SK-N-SH treated with all-trans-retinoic acid at 6 μM for 48 hours (cell line): ENCODE data around the gene CLEC7A.

Experiments used
- ATAC-seq: fragments of 200-7000 bp; cut with Tn5 transposase; 3 replicates; pipeline ENCODE4 v1.9.1; 2020; ENCODE audit warnings: mild to moderate bottlenecking, moderate library complexity
- ARNTL ChIP-seq: fragments of 450-650 bp; formaldehyde crosslinking; IDR thresholded peaks from 2 replicates; pipeline ENCODE4 v1.5.0; 2020; ENCODE audit warnings: low read depth, mild to moderate bottlenecking, moderate library complexity, borderline replicate concordance
- BACH2 ChIP-seq: fragments of 250-450 bp; sonication (Bioruptor Pico); IDR thresholded peaks from 2 replicates; pipeline ENCODE4 v1.9.0; 2021; ENCODE audit warnings: mild to moderate bottlenecking, borderline replicate concordance
- CSDC2 ChIP-seq: fragments of 250-450 bp; sonication (Bioruptor Pico); IDR thresholded peaks from 2 replicates; pipeline ENCODE4 v1.5.0; 2020; ENCODE audit warnings: mild to moderate bottlenecking, moderate library complexity
- ESRRG ChIP-seq: fragments of 250-450 bp; sonication (Bioruptor Pico); IDR thresholded peaks from 2 replicates; pipeline ENCODE4 v1.6.1; 2021; ENCODE audit warnings: mild to moderate bottlenecking
- GLIS3 ChIP-seq: fragments of 250-450 bp; sonication (Bioruptor Pico); IDR thresholded peaks from 2 replicates; pipeline ENCODE4 v1.5.0; 2020; ENCODE audit warnings: mild to moderate bottlenecking, moderate library complexity
- ISL1 ChIP-seq: fragments of 250-450 bp; sonication (Bioruptor Pico); IDR thresholded peaks from 2 replicates; pipeline ENCODE4 v2.1.2; 2022; ENCODE audit warnings: mild to moderate bottlenecking, moderate library complexity
- OSR1 ChIP-seq: fragments of 250-450 bp; sonication (Bioruptor Pico); IDR thresholded peaks from 2 replicates; pipeline ENCODE4 v1.8.0; 2022; ENCODE audit warnings: moderate library complexity, mild to moderate bottlenecking, inconsistent platforms
- PPARA ChIP-seq: fragments of 250-450 bp; sonication (Bioruptor Pico); IDR thresholded peaks from 2 replicates; pipeline ENCODE4 v1.5.0; 2020; ENCODE audit warnings: mild to moderate bottlenecking, borderline replicate concordance
- RARB ChIP-seq: fragments of 250-450 bp; sonication (Bioruptor Pico); IDR thresholded peaks from 2 replicates; pipeline ENCODE4 v1.8.0; 2021; ENCODE audit warnings: mild to moderate bottlenecking, moderate library complexity
- TCF4 ChIP-seq: fragments of 250-450 bp; sonication (Bioruptor Pico); IDR thresholded peaks from 2 replicates; pipeline ENCODE4 v1.8.0; 2021; ENCODE audit warnings: mild to moderate bottlenecking, moderate library complexity, borderline replicate concordance
- TOX ChIP-seq: fragments of 250-450 bp; sonication (Bioruptor Pico); IDR thresholded peaks from 2 replicates; pipeline ENCODE4 v1.8.0; 2021; ENCODE audit warnings: mild to moderate bottlenecking, moderate library complexity, borderline replicate concordance
- ZC3H10 ChIP-seq: fragments of 250-450 bp; sonication (Bioruptor Pico); IDR thresholded peaks from 2 replicates; pipeline ENCODE4 v1.5.1; 2021; ENCODE audit warnings: mild to moderate bottlenecking, moderate library complexity
- ZFP3 ChIP-seq: fragments of 250-450 bp; sonication (Bioruptor Pico); IDR thresholded peaks from 2 replicates; pipeline ENCODE4 v1.5.0; 2020; ENCODE audit warnings: mild to moderate bottlenecking, moderate library complexity
- ZFP30 ChIP-seq: fragments of 450-650 bp; formaldehyde crosslinking; IDR thresholded peaks from 2 replicates; pipeline ENCODE4 v1.5.0; 2022; ENCODE audit warnings: mild to moderate bottlenecking, moderate library complexity
- ZNF565 ChIP-seq: fragments of 450-650 bp; formaldehyde crosslinking; conservative IDR thresholded peaks from 2 replicates; pipeline ENCODE4 v1.5.0; 2020; ENCODE audit warnings: low read depth, mild to moderate bottlenecking, moderate library complexity
- ZNF70 ChIP-seq: fragments of 450-650 bp; formaldehyde crosslinking; IDR thresholded peaks from 2 replicates; pipeline ENCODE4 v1.5.0; 2020; ENCODE audit warnings: mild to moderate bottlenecking, moderate library complexity
- ZNF8 ChIP-seq: fragments of 450-650 bp; formaldehyde crosslinking; IDR thresholded peaks from 2 replicates; pipeline ENCODE4 v1.5.0; 2020; ENCODE audit warnings: mild to moderate bottlenecking, moderate library complexity
- TF ChIP-seq, protein P1 (sequence below): fragments of 250-450 bp; sonication (Bioruptor Pico); IDR thresholded peaks from 2 replicates; pipeline ENCODE4 v1.8.0; 2020; ENCODE audit warnings: mild to moderate bottlenecking, moderate library complexity, borderline replicate concordance
- TF ChIP-seq, protein P2 (sequence below): fragments of 250-450 bp; sonication (Bioruptor Pico); IDR thresholded peaks from 2 replicates; pipeline ENCODE4 v1.5.1; 2020; ENCODE audit warnings: low read depth, mild to moderate bottlenecking, moderate library complexity
- TF ChIP-seq, protein P3 (sequence below): fragments of 250-450 bp; sonication (Bioruptor Pico); IDR thresholded peaks from 2 replicates; pipeline ENCODE4 v1.8.0; 2021; ENCODE audit warnings: low read depth, mild to moderate bottlenecking, moderate library complexity, borderline replicate concordance
- TF ChIP-seq, protein P4 (sequence below): fragments of 250-450 bp; sonication (Bioruptor Pico); IDR thresholded peaks from 2 replicates; pipeline ENCODE4 v1.5.0; 2020; ENCODE audit warnings: mild to moderate bottlenecking, moderate library complexity

Gene CLEC7A

DNA sequence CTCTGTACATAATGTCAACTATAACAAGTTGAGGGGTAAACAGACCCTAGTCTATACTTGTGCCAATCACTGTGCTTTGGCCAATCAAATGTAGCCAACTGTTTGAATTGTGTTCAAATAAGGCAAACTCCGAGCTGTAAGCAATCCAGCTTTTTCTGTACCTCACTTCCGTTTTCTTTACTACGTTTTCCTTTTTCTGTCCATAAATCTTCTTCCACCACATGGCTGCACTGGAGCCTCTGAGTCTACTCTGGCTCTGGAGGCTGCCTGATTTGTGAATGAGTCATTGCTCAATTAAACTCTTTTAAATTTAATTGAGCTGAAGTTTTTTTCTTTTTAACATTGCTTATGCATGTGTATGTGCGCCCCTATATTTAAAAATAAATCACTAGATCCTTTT is 60.9 kb downstream of the CLEC7A start:
- TF ChIP-seq ISL1 (CRISPR knock-in tag) (0 out of 2 replicates have a peak, but pooled peaks have one; percentile 15), BACH2 (CRISPR knock-in tag) (no peak)

DNA sequence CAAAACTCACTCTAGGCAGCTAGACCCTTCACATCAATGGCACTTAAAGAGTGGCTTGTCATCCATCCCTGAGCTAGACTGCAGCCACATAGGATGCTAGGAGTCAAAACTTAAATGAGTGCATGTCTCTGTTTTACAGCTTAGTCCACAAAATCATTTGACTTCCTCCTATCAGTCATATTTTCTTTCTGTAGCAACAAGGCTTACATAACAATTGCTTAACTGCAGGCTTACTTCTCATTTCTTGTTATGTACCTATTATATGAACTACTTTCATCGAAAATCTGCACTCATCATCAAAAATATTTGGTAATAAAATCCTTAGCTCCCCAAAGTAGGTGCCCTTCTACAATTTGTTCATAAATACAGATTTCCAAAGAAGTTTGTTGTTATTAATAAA is 61.4 kb downstream of the CLEC7A start:
- ATAC-seq = no peak
- no peak for TF ChIP-seq GLIS3 (CRISPR knock-in tag)
- TF ChIP-seq, protein P1, sequence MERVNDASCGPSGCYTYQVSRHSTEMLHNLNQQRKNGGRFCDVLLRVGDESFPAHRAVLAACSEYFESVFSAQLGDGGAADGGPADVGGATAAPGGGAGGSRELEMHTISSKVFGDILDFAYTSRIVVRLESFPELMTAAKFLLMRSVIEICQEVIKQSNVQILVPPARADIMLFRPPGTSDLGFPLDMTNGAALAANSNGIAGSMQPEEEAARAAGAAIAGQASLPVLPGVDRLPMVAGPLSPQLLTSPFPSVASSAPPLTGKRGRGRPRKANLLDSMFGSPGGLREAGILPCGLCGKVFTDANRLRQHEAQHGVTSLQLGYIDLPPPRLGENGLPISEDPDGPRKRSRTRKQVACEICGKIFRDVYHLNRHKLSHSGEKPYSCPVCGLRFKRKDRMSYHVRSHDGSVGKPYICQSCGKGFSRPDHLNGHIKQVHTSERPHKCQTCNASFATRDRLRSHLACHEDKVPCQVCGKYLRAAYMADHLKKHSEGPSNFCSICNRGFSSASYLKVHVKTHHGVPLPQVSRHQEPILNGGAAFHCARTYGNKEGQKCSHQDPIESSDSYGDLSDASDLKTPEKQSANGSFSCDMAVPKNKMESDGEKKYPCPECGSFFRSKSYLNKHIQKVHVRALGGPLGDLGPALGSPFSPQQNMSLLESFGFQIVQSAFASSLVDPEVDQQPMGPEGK (CRISPR knock-in tag) = no peak
- no peak for TF ChIP-seq OSR1 (CRISPR knock-in tag)
- TF ChIP-seq PPARA = no peak
- TF ChIP-seq BACH2 (CRISPR knock-in tag) = no peak
- TF ChIP-seq ARNTL = no peak
- TF ChIP-seq, protein P2, sequence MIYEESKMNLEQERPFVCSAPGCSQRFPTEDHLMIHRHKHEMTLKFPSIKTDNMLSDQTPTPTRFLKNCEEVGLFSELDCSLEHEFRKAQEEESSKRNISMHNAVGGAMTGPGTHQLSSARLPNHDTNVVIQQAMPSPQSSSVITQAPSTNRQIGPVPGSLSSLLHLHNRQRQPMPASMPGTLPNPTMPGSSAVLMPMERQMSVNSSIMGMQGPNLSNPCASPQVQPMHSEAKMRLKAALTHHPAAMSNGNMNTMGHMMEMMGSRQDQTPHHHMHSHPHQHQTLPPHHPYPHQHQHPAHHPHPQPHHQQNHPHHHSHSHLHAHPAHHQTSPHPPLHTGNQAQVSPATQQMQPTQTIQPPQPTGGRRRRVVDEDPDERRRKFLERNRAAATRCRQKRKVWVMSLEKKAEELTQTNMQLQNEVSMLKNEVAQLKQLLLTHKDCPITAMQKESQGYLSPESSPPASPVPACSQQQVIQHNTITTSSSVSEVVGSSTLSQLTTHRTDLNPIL (CRISPR knock-in tag) = no peak
- TF ChIP-seq, protein P3, sequence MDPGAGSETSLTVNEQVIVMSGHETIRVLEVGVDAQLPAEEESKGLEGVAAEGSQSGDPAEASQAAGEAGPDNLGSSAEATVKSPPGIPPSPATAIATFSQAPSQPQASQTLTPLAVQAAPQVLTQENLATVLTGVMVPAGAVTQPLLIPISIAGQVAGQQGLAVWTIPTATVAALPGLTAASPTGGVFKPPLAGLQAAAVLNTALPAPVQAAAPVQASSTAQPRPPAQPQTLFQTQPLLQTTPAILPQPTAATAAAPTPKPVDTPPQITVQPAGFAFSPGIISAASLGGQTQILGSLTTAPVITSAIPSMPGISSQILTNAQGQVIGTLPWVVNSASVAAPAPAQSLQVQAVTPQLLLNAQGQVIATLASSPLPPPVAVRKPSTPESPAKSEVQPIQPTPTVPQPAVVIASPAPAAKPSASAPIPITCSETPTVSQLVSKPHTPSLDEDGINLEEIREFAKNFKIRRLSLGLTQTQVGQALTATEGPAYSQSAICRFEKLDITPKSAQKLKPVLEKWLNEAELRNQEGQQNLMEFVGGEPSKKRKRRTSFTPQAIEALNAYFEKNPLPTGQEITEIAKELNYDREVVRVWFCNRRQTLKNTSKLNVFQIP (CRISPR knock-in tag) = no peak
- TF ChIP-seq ZNF70 = no peak
- TF ChIP-seq RARB (CRISPR knock-in tag) = no peak
- TF ChIP-seq ZC3H10 (CRISPR knock-in tag) = no peak
- no peak for TF ChIP-seq TOX (CRISPR knock-in tag)
- TF ChIP-seq TCF4 (CRISPR knock-in tag) = no peak
- TF ChIP-seq, protein P4, sequence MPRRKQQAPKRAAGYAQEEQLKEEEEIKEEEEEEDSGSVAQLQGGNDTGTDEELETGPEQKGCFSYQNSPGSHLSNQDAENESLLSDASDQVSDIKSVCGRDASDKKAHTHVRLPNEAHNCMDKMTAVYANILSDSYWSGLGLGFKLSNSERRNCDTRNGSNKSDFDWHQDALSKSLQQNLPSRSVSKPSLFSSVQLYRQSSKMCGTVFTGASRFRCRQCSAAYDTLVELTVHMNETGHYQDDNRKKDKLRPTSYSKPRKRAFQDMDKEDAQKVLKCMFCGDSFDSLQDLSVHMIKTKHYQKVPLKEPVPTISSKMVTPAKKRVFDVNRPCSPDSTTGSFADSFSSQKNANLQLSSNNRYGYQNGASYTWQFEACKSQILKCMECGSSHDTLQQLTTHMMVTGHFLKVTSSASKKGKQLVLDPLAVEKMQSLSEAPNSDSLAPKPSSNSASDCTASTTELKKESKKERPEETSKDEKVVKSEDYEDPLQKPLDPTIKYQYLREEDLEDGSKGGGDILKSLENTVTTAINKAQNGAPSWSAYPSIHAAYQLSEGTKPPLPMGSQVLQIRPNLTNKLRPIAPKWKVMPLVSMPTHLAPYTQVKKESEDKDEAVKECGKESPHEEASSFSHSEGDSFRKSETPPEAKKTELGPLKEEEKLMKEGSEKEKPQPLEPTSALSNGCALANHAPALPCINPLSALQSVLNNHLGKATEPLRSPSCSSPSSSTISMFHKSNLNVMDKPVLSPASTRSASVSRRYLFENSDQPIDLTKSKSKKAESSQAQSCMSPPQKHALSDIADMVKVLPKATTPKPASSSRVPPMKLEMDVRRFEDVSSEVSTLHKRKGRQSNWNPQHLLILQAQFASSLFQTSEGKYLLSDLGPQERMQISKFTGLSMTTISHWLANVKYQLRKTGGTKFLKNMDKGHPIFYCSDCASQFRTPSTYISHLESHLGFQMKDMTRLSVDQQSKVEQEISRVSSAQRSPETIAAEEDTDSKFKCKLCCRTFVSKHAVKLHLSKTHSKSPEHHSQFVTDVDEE (CRISPR knock-in tag) = no peak
- TF ChIP-seq CSDC2 = no peak
- no peak for TF ChIP-seq ZNF565 (CRISPR knock-in tag)

More for the DNA sequence above, 60.9 kb downstream of the CLEC7A start:
- ATAC-seq = no peak

DNA sequence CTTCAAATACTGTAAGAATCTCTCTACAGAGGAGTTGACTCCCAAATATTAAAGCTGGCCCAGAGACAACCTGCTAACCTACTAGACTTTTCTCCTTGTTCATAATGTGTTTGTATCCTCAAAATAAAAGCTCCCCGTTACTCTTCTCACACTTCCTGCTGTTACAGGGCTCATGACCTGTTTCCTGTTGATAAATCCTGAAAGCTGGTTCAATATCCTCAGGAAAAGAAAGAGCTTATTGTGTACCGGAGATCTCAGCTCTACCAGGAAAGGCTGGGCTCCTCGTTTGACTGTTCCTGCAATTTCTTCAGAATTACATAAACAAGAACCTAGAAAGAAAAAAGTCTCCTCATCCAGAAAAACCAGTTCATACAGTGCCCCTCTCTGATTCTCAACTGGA is 62.1 kb downstream of the CLEC7A start:
- ATAC-seq = no peak
- TF ChIP-seq ZFP30 (no peak), ISL1 (CRISPR knock-in tag) (no peak)

DNA sequence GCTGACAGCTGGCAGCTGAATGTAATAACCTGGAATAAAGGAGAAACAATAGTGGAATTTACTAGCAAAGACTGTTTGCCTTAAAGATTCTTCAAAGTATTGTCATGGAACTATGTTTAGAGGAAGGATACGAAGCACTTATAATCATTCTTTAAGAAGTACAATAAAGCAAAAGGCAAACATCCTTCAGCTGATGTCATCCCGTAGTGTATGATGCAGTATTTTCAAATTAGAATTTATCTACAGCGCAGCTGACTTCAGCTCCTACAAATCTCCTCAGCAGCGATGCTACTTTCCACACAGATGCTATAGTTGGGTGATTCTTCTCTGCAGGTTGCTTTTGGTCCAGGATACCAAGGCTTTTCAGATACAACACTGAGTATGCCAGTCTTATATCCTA is 62.7 kb downstream of the CLEC7A start:
- no peak for ATAC-seq
- TF ChIP-seq PPARA (no peak), ZFP3 (CRISPR knock-in tag) (no peak), ZC3H10 (CRISPR knock-in tag) (no peak), ISL1 (CRISPR knock-in tag) (no peak), ZNF8 (CRISPR knock-in tag) (no peak), GLIS3 (CRISPR knock-in tag) (no peak), ZFP30 (no peak), ZNF70 (no peak), ESRRG (CRISPR knock-in tag) (no peak), ARNTL (no peak), OSR1 (CRISPR knock-in tag) (no peak), TOX (CRISPR knock-in tag) (no peak)
- TF ChIP-seq, protein P4 (CRISPR knock-in tag) = no peak
- TF ChIP-seq, protein P3 (CRISPR knock-in tag) = no peak
- TF ChIP-seq, protein P1 (CRISPR knock-in tag) = no peak
